AG09309 (cell line): ENCODE measurements around the gene ARPC1A.

Experiments used
- DNase-seq: peaks from one replicate; pipeline ENCODE4 v3.0.0-alpha.2; 2010; ENCODE audit warnings: low read depth
- H3K4me3 ChIP-seq: 2 replicates; pipeline ENCODE4 v1.5.1; 2011; ENCODE audit warnings: mild to moderate bottlenecking, low read depth, low read length, moderate library complexity; ENCODE audit not compliant: control insufficient read depth
- TF ChIP-seq, protein P1 (sequence below): IDR thresholded peaks from 2 replicates; pipeline ENCODE4 v1.5.1; 2011; ENCODE audit warnings: mild to moderate bottlenecking, low read depth, low read length, inconsistent platforms; ENCODE audit not compliant: insufficient read depth, control insufficient read depth; ENCODE audit errors: missing control alignments

The ARPC1A gene

DNA sequence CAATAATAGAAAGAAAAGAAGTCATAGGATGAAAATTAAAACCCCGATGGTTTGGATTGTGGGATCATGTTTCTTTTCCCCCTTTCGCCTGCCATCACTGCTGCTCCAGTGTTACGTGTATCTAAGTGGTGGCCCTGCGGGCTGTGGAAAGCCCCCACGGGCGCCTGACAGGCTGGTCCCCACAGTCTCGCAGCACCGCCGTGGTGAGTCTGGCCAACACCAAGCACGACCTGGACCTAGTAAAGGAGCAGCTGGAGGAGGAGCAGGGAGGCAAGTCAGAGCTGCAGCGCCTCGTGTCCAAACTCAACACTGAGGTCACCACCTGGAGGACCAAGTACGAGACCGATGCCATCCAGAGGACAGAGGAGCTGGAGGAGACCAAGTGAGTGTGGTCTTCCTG is 33.6 kb upstream of the ARPC1A start:
- H3K4me3 ChIP-seq: no peak overlapping the region
- DNase-seq: no peak
- TF ChIP-seq, protein P1, sequence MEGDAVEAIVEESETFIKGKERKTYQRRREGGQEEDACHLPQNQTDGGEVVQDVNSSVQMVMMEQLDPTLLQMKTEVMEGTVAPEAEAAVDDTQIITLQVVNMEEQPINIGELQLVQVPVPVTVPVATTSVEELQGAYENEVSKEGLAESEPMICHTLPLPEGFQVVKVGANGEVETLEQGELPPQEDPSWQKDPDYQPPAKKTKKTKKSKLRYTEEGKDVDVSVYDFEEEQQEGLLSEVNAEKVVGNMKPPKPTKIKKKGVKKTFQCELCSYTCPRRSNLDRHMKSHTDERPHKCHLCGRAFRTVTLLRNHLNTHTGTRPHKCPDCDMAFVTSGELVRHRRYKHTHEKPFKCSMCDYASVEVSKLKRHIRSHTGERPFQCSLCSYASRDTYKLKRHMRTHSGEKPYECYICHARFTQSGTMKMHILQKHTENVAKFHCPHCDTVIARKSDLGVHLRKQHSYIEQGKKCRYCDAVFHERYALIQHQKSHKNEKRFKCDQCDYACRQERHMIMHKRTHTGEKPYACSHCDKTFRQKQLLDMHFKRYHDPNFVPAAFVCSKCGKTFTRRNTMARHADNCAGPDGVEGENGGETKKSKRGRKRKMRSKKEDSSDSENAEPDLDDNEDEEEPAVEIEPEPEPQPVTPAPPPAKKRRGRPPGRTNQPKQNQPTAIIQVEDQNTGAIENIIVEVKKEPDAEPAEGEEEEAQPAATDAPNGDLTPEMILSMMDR: no peak

DNA sequence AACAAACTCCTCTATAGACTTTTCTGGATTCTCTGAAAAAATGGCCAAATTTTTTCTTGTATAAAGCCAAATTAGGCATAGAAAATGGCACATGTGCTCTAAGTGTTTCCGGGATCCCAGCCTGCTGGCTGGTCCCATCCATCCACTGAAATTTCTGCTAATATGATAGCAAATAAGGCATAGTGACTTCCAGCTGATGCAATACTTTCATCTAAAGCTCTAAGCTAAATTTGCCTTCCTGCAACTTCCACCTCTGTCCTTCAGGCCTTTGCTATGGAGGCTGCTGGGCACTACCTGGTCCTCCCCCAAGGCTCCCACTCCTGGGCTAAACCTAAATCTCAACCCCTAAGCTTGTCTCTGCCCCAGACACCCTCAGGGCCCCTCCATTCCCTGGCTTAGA is 32.5 kb upstream of the ARPC1A start:
- H3K4me3 ChIP-seq: no peak overlapping the region
- TF ChIP-seq, protein P1: no peak
- no peak for DNase-seq

DNA sequence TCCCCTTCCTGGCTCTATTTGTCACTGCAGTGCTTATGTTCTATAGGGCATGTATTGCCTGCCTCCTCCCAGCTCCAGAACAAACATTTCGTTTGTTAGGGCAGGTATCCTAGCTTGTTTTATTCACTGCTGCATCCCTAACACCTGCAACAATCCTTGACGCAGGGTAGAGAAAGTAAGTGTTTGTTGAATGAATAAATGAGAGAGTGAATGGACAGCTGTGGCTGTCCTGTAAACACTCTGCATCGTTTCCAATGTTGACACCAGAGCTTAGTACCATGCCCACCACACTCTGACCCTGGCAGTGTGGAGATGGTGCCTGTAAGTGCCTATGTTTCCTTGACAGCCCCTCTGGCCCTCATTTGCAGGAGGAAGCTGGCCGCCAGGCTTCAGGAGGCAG is 32.0 kb upstream of the ARPC1A start:
- DNase-seq: no peak
- H3K4me3 ChIP-seq: no peak overlapping the region
- TF ChIP-seq, protein P1: no peak

DNA sequence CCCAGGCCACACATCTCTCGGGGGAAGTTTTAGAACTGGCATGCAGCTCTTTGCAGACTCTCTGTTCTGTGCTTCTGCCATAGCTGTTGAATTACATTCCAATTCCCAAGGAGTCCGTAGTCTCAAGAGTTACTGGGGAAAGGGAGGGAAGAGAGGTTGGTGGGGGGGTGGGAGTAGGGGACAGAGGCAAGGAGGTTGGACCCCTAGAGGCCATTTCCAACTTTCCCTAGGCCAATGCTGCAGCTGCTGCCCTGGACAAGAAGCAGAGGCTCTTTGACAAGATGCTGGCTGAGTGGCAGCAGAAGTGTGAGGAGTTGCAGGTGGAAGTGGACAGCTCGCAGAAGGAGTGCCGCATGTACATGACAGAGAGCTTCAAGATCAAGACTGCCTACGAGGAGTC is 29.2 kb upstream of the ARPC1A start:
- no peak overlapping the region for H3K4me3 ChIP-seq
- TF ChIP-seq, protein P1: no peak
- DNase-seq: no peak

DNA sequence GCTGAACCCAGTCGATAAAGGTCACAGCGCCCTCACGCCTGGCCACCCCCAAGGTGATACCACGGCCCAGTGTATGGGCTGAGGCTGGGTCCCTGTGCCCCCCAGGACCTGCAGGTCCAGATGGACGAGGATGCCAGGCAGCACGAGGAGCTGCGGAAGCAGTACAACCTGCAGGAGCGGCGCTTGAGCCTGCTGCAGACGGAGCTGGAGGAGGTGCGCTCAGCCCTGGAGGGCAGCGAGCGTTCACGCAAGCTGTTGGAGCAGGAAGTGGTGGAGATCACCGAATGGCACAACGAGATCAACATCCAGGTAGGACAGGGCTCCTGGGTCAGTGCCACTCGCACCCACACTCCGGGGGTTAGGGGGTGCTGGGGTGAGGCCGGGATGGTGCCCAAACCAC is 24.2 kb upstream of the ARPC1A start:
- TF ChIP-seq, protein P1: no peak
- H3K4me3 ChIP-seq: no peak overlapping the region
- DNase-seq: no peak

- DNase-seq: no peak
- TF ChIP-seq, protein P1: no peak
- H3K4me3 ChIP-seq: no peak overlapping the region
Observed at GRCh38 chr7:99305473-99306260, 20.0 kb upstream of the ARPC1A start.
